ENCODE data around the gene UBD. TPM values are rescaled to one million over a fixed set of nuclear protein-coding genes. Genes with fewer than 3 reads are reported as not detected.

Gene UBD
- under 1 TPM in 1 of 4 donors, not detected in 3; 0.41 TPM for total RNA-seq

GRCh38 chr6:29559524-29560287, at the start of gene UBD:
Gene UBD (minus strand): TSS chr6:29559732. CDS start chr6:29559701, 31 bp downstream.
- H3K27ac ChIP-seq, result no peak within 1 kb of the TSS
- no peak for DNase-seq
- H3K27me3 ChIP-seq, result peaks cover 0 to 25% of the 10 kb centered on the region in 2 donors
- no peaks in the 10 kb centered on the region for H3K36me3 ChIP-seq
- intact Hi-C loops (cut with DNase I; ENCODE audit: low total_unique reads), result no loop called here
- no peak for TF ChIP-seq POLR2A (IDR thresholded peaks at IDR 0.05)
- no peak for TF ChIP-seq CTCF (IDR thresholded peaks at IDR 0.05)
- H3K4me3 ChIP-seq, result no peak within 1 kb of the TSS
- no peaks in the 10 kb centered on the region for H3K9me3 ChIP-seq
- no peaks in the 10 kb centered on the region for H3K4me1 ChIP-seq

GRCh38 chr6:29608131-29608530, 48.6 kb upstream of the UBD start:
- Histone ChIP-seq H3K9me3 (no peaks in the 10 kb centered on the region), H3K27me3 (no peaks in the 10 kb centered on the region), H3K4me1 (no peaks in the 10 kb centered on the region), H3K27ac (no peak overlapping the region), H3K4me3 (no peak overlapping the region), H3K36me3 (no peaks in the 10 kb centered on the region)
- DNase-seq, result no peak
- intact Hi-C loops (cut with DNase I; ENCODE audit: low total_unique reads), result no loop called here
- TF ChIP-seq CTCF (IDR thresholded peaks at IDR 0.05) (no peak), POLR2A (IDR thresholded peaks at IDR 0.05) (no peak)

- no peak for TF ChIP-seq POLR2A (IDR thresholded peaks at IDR 0.05)
- no peak for TF ChIP-seq CTCF (IDR thresholded peaks at IDR 0.05)
- Histone ChIP-seq H3K36me3 (no peaks in the 10 kb centered on the region), H3K4me1 (no peaks in the 10 kb centered on the region), H3K9me3 (no peaks in the 10 kb centered on the region), H3K27me3 (no peaks in the 10 kb centered on the region), H3K4me3 (no peak overlapping the region), H3K27ac (no peak overlapping the region)
- intact Hi-C loops (cut with DNase I; ENCODE audit: low total_unique reads), result no loop called here
- DNase-seq, result no peak
Measured at GRCh38 chr6:29603930-29604329, 44.4 kb upstream of the UBD start.

- H3K9me3 ChIP-seq, result no peaks in the 10 kb centered on the region
- H3K27ac ChIP-seq, result no peak overlapping the region
- TF ChIP-seq CTCF (IDR thresholded peaks at IDR 0.05) (no peak), POLR2A (IDR thresholded peaks at IDR 0.05) (no peak)
- H3K4me3 ChIP-seq, result no peak overlapping the region
- no peaks in the 10 kb centered on the region for H3K36me3 ChIP-seq
- H3K27me3 ChIP-seq, result no peaks in the 10 kb centered on the region
- intact Hi-C loops (cut with DNase I; ENCODE audit: low total_unique reads), result no loop called here
- no peak for DNase-seq
- no peaks in the 10 kb centered on the region for H3K4me1 ChIP-seq
Measured at GRCh38 chr6:29603456-29603855, 43.9 kb upstream of the UBD start.

- Histone ChIP-seq H3K4me3 (no peak overlapping the region), H3K9me3 (no peaks in the 10 kb centered on the region), H3K4me1 (no peaks in the 10 kb centered on the region), H3K27me3 (no peaks in the 10 kb centered on the region), H3K36me3 (no peaks in the 10 kb centered on the region), H3K27ac (no peak overlapping the region)
- intact Hi-C loops (cut with DNase I; ENCODE audit: low total_unique reads), result no loop called here
- no peak for DNase-seq
- TF ChIP-seq POLR2A (IDR thresholded peaks at IDR 0.05) (no peak), CTCF (IDR thresholded peaks at IDR 0.05) (no peak)
Measured at GRCh38 chr6:29602564-29603361, 43.2 kb upstream of the UBD start.

All from uterus (tissue), 4 donors.